ENCODE measurements around the gene KLK13.

GRCh38 chr19:51027126-51027806 lies 37.6 kb downstream of the KLK13 start:
- TF ChIP-seq EZH2 (IDR thresholded peaks at IDR 0.05; ENCODE audit: insufficient read depth, poor library complexity, severe bottlenecking) (no peak), EZH2phosphoT487 (IDR thresholded peaks at IDR 0.05; ENCODE audit: insufficient read depth, low read depth) (no peak)
